SK-MEL-5 (cell line): Measurements from ENCODE around the gene CACFD1. TPM values are rescaled to one million over a fixed set of nuclear protein-coding genes. Genes with fewer than 3 reads are reported as not detected.

Experiments used
- DNase-seq: peaks from one replicate; pipeline ENCODE4 v3.0.0-alpha.2; 2016; ENCODE audit warnings: low read depth, low spot score
- in situ Hi-C: cut with HindIII; loops from 2 replicates; pipeline ENCODE4 v1.10.0; 2016; ENCODE audit warnings: low sequenced_read_pairs, high pct_unique_total_duplicates, low pct_unique_long_range_greater_than_20kb
- total RNA-seq: library from RNA; depleted of rRNA; stranded (reverse); fragments of >200 nt; shearing (Covaris generic); gene quantifications from 2 replicates; pipeline ENCODE4 v1.2.3, GENCODE V29; 2014; rRNA removed

CACFD1 gene
- total RNA-seq, 1 experiment from 2014 or later, result 3.6 TPM

DNA sequence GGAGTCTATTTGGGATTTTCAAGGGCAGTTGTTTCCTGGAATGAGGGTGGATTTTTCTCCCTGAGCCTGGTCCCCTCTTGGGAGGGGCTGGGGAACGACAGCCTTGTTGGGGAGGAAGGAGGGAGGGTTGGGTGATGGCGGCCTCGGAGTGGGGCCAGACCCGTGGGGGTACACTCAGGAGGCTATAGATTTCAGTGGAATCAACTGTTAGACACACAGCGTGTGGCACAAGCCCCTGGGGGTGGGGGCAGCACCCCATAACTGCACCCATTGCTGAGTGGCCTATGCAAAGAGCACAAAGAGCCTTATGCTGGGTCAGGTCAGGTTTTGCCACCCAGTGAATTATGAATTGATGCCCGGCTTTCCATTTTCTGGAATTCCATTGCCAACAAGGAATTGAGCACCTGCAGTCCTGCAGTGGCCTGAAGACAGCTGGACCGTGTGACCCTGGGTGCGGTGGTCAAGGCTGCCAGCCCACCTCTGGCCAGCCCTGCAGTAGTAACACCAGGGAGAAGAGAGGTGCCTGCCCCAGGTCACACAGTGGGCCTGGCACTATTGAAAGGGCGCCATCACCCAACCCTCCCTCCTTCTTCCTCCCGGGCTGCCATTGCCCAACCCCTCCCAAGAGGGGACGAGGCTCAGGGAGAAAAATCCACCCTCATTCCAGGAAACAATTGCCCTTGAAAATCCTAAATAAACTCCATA is 56.6 kb downstream of the CACFD1 start:
- in situ Hi-C loops, result no loop called here
- DNase-seq, result no peak

DNA sequence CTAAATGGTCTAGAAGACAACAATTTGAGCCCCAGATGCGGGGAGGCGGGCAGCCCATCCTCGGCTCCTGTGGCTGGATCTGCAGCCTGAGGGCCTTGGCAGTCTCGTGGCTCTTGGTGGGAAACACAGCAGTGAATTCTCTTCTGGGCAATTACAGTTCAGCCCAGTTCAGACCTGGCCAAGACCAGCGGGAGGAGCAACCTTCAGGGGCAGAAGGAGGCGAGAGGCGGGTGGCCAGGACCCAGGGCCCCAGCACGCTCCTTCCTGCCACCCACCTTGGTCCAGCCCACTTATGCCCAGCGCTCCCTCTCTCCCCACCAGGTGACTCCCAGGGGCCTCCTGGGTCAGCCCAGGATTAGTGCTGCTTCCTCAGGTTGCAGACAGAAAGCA is 57.2 kb downstream of the CACFD1 start:
- in situ Hi-C loops, result no loop called here

GRCh38 chr9:133517711-133518110 is 57.9 kb downstream of the CACFD1 start:
- in situ Hi-C loops, result no loop called here
- DNase-seq, result no peak

More for the DNA sequence above, 57.2 kb downstream of the CACFD1 start:
- DNase-seq, result no peak

DNA sequence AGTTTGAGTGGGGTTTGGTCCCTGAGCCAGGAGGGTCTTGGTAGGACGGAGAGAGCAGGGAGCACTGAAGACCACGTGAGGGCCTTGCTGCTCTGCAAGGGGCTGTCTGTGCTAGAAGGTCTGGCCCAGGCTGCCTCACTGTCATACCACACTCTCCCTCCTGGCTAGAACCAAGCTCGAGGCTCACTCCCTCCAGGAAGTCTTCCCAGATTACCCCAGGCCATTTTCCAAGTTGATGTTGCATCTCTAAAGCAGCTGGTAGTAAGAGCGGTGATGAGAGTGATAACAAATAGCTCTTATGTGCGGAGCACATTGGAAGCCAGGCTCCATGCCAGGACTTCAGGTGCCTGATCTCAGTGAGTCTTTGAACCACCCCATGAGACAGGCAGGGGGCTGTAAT is 58.4 kb downstream of the CACFD1 start:
- no peak for DNase-seq

GRCh38 chr9:133518706-133519449 is 59.1 kb downstream of the CACFD1 start:
- in situ Hi-C loops, result no loop called here
- DNase-seq, result no peak

More for the DNA sequence above, 58.4 kb downstream of the CACFD1 start:
- in situ Hi-C loops, result no loop called here

DNA sequence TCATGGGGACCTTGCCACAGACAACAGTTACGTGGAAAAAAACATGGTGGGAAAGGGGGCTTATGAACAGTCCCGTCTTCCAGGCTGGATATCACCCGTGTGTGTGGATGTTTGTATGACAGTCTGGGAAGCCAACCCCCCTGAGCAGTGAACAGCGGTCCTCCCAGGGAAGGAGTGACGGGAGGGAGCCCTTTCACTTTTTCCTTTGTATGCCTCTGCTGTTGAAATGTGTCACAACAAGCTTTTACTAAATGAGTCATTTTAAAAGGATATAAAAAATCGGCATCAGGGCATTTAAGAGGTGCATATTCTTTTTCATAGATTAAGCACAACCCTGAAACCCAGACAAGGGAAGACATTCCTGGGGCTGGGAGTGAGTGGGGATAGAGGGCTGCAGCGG is 59.9 kb downstream of the CACFD1 start:
- DNase-seq, result no peak
- in situ Hi-C loops, result no loop called here

- no peak for DNase-seq
- in situ Hi-C loops, result no loop called here
Observed at GRCh38 chr9:133520121-133520835, 60.5 kb downstream of the CACFD1 start.

Other genes starting within 250 kb of the CACFD1 start
- gene ABO, start 184.8 kb upstream of the CACFD1 start, total RNA-seq, result not detected in 2 replicates
- 28.7 and 32.3 TPM in 2 replicates for gene SURF6, start 123.8 kb upstream of the CACFD1 start, total RNA-seq
- gene MED22, start 111.8 kb upstream of the CACFD1 start, total RNA-seq, result 19.3 and 20.5 TPM in 2 replicates
- gene RPL7A, start 111.8 kb upstream of the CACFD1 start, total RNA-seq, result 2,381 and 2,529 TPM in 2 replicates
- 50.3 and 64.2 TPM in 2 replicates for gene SURF1, start 103.5 kb upstream of the CACFD1 start, total RNA-seq
- 35.8 and 39.3 TPM in 2 replicates for gene SURF2, start 103.4 kb upstream of the CACFD1 start, total RNA-seq
- gene SURF4, start 83.9 kb upstream of the CACFD1 start, total RNA-seq, result 469 and 490 TPM in 2 replicates
- gene STKLD1, start 83.6 kb upstream of the CACFD1 start, total RNA-seq, result 1.4 and 1.7 TPM in 2 replicates
- gene REXO4, start 42.0 kb upstream of the CACFD1 start, total RNA-seq, result 27.3 and 29.2 TPM in 2 replicates
- 0.67 and 1.7 TPM in 2 replicates for gene ADAMTS13, start 37.6 kb upstream of the CACFD1 start, total RNA-seq
- gene SLC2A6, start 19.1 kb downstream of the CACFD1 start, total RNA-seq, result 5.0 and 7.1 TPM in 2 replicates
- gene MYMK, start 65.0 kb downstream of the CACFD1 start, total RNA-seq, result not detected in 2 replicates
- 0.83 and 1.1 TPM in 2 replicates for gene ADAMTSL2, start 74.7 kb downstream of the CACFD1 start, total RNA-seq
- not detected in 2 replicates for gene FAM163B, start 149.4 kb downstream of the CACFD1 start, total RNA-seq
- not detected in 2 replicates for gene DBH, start 176.4 kb downstream of the CACFD1 start, total RNA-seq